Tibial nerve (tissue), 4 donors: ENCODE results near the gene DLX5.

Experiments
- EP300 ChIP-seq, 2 donors: sonication (generic); formaldehyde crosslinking; IDR thresholded peaks; one replicate each; pipeline ENCODE4 v1.6.1; 2017; ENCODE audit warnings: antibody characterized with exemption in 2 of 2, mild to moderate bottlenecking in 1 of 2
- TF ChIP-seq, protein P1 (sequence below), 5 experiments: fragments of 200-600 bp in 3 of 5; fragments of 450-650 bp in 2 of 5; sonication (generic) in 3 of 5; IDR thresholded peaks; one replicate each; pipeline ENCODE4 v1.5.1; 2016 to 2019; ENCODE audit warnings: antibody characterized with exemption in 5 of 5, mild to moderate bottlenecking in 3 of 5, moderate library complexity in 2 of 5

DNA sequence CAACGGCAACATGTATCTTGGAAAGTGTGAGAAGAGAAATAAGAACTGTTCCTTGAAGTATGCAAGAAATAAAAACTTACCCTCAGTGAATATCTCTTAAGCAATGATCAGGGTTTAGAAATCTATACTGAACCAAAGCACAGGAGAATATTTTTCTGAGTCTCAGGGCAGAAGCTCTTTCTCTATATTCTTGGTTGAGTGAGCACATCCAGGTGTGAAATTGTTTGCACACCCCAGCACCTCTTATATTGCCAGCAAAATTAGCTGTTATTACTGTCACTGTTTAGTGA lies 10.8 kb downstream of the DLX5 start:
- TF ChIP-seq, protein P1, sequence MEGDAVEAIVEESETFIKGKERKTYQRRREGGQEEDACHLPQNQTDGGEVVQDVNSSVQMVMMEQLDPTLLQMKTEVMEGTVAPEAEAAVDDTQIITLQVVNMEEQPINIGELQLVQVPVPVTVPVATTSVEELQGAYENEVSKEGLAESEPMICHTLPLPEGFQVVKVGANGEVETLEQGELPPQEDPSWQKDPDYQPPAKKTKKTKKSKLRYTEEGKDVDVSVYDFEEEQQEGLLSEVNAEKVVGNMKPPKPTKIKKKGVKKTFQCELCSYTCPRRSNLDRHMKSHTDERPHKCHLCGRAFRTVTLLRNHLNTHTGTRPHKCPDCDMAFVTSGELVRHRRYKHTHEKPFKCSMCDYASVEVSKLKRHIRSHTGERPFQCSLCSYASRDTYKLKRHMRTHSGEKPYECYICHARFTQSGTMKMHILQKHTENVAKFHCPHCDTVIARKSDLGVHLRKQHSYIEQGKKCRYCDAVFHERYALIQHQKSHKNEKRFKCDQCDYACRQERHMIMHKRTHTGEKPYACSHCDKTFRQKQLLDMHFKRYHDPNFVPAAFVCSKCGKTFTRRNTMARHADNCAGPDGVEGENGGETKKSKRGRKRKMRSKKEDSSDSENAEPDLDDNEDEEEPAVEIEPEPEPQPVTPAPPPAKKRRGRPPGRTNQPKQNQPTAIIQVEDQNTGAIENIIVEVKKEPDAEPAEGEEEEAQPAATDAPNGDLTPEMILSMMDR (IDR thresholded peaks at IDR 0.05): no peak
- TF ChIP-seq EP300 (IDR thresholded peaks at IDR 0.05): no peak
